ENCODE measurements around the gene SMAD6. TPM values are rescaled to one million over a fixed set of nuclear protein-coding genes. Genes with fewer than 3 reads are reported as not detected.
A peak's percentile ranks its signal among the peaks of the same experiment; 100 is the strongest.

The SMAD6 gene
- total RNA-seq, 2 donors from 2014 or later: 17.4 to 18.4 TPM

- intact Hi-C loops (cut with DNase I): loop anchor here in 1 of 2 donors (5.0 kb wide), 1 partner anchor 74 kb away; no protein-coding TSS in a partner anchor
- no peak for DNase-seq (ENCODE audit: low spot score)
Observed at GRCh38 chr15:66778314-66778665, 76.3 kb downstream of the SMAD6 start.

DNA sequence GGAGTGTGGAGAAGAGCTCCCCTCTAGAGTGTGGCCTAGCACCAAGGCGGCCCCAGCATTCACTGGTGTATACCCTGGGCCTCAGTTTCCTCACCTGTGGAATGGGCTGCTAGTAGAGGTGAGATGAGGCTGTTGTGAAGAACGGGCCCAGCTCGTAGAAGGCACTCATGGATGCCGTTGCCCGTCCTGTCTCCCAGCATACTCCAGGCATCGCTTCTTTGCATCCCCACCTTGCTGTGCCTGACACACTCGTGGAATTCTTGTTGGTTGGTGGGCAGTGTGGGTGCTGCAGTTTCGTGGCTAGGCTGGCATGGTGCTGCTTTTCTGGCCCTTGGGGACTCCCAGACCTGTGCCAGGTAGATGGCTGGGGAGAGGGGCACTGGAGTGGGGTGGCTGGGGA, 76.7 kb downstream of the SMAD6 start:
- peak; percentile 80 for DNase-seq (ENCODE audit: low spot score)
- intact Hi-C loops (cut with DNase I): loop anchor here in 1 of 2 donors (5.0 kb wide), 1 partner anchor 74 kb away; no protein-coding TSS in a partner anchor

DNA sequence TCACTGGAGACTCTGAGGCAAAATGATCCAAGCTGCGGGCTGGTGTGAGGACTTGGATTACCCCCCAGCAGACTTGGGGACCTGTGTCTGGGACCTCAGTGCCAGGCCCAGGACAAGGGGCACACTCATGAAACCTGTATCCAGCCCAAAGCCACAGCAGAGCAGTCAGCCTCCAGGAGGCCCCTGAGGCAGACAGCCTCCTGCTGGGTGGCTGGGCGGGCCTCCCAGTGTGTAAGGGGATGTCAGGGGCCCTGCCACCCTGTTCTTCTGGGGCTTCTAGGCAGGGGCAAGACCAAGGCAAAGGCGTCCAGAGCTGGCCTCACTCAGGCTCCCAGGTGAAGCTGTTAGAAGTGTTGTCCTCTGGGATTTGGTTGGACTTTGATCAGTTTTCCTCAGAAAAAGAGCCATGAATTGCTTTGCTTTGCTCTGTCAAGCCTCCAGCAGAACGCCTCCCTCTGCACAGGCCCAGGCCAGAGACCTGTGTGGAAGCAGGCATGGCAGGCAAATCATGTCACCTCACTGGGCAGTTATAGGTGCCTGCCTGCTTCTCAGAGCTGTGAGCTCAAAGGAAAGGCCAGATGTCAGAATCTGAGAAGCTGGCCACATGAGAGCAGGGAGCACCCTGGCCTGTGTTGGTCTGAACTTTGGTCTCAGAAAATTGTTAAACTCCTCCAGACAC, 77.4 kb downstream of the SMAD6 start:
- DNase-seq (ENCODE audit: low spot score): peak; percentile 53
- intact Hi-C loops (cut with DNase I): loop anchor here in 1 of 2 donors (5.0 kb wide), 1 partner anchor 73 kb away; no protein-coding TSS in a partner anchor

DNA sequence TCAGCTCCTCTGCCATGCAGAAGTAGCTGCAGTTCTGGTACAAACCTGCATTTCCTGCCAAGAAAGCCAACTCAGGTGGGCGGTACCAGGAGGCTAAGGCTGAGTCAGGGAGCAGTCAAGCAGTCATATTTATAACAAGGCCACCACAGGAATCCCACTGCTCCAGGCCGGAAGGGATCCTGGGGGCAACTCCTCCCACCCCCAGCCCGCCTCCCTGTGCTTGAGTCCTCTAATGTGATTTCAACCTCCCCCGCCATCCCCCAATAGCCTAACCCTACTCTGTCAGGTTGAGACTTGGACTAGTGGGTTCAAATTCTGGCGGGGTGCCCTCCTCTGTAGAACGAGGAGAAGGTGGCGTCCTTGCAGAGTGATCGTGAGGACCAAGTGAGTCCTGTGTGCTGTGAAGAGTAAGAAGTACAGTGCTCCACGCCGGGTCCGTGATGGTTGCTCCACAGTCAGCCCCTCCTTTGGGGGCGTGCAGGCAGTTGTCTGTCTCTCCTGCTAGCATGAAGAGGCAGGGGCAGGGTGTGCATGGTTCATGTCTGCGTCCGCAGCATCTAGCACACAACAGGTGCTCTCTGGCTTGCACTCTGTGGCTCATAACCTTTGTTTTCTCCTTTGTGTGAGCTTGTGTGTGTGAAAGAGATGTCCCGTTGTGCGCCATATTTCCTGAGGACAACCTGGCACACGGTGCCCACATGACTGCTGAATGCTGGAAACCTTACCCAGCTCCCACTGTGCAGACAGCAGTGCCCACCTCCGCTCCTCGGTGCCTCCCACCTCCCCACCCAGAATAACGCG, 78.3 kb downstream of the SMAD6 start:
- intact Hi-C loops (cut with DNase I): no loop called here
- peak; percentile 71 for DNase-seq (ENCODE audit: low spot score)

GRCh38 chr15:66780973-66781718, 79.1 kb downstream of the SMAD6 start:
- intact Hi-C loops (cut with DNase I): no loop called here
- DNase-seq (ENCODE audit: low spot score): peak; percentile 81

GRCh38 chr15:66782785-66783184, 80.7 kb downstream of the SMAD6 start:
- intact Hi-C loops (cut with DNase I): no loop called here
- peak; percentile 53 for DNase-seq (ENCODE audit: low spot score)

GRCh38 chr15:66783314-66783713, 81.3 kb downstream of the SMAD6 start:
- DNase-seq (ENCODE audit: low spot score): no peak
- intact Hi-C loops (cut with DNase I): no loop called here

DNA sequence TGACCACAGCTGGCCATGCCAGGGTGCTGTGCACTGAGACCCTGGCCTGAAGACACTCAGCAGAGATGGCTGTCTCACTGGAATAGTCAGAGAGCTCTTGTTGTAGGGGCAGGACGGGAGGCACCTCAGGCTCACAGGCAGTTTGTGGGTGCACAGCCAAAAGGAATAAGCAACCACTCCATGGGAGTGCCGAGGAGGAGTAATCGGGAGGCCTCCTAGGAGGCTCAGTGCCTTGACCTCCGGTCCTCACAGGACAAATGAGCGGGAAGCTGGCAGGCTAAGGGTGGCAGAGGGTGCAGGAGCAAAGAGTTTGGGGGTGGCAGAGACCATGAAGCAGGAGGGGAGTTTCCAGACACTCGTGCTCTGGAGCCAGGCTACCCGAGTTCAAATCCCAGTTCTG, 81.7 kb downstream of the SMAD6 start:
- intact Hi-C loops (cut with DNase I): no loop called here
- DNase-seq (ENCODE audit: low spot score): peak; percentile 42

DNA sequence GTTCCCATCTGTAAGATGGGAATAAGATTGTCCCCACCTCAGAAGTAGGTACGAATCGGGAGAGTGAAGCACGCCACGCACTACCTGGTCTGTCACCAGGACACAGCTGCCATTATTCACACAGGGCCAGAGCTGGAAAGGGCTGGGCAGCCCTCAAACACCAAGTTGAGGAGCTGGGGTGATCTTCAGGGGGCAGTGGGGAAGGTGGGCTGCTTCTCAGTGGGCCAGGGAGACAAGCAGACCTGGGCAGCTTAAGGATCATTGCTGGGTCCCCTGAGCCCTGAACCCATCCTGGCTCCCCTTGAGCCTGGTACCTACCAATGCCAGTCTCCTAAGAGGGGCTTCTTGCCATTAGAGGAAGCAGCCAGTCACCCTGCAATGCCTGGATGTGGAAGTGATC, 82.1 kb downstream of the SMAD6 start:
- intact Hi-C loops (cut with DNase I): no loop called here
- DNase-seq (ENCODE audit: low spot score): no peak

DNA sequence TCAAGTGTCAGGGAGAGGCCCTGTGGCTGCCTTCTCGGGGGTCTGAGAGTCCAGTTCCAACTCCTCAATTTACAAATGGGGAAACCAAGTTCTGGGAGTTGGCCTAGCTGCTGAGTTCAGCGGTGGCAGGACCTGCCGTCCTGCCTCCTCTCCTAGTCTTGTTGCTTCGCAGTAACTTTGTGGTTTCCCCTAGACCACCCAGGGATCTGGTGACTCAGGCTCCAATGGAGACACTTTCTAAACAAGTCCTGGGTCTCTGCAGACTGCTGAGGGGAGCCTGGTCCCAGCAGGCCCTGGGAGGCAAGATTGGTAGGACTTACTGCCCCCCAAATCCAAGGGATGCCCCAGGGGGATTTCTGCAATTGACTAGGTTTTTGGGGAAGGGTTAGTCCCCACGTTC, 83.6 kb downstream of the SMAD6 start:
- intact Hi-C loops (cut with DNase I): loop anchor here (5.0 kb wide), 2 partner anchors 67 to 1377 kb away; no protein-coding TSS in a partner anchor
- no peak for DNase-seq (ENCODE audit: low spot score)

- DNase-seq (ENCODE audit: low spot score): no peak
- intact Hi-C loops (cut with DNase I): loop anchor here (5.0 kb wide), 2 partner anchors 66 to 1376 kb away; no protein-coding TSS in a partner anchor
Observed at GRCh38 chr15:66786222-66786621, 84.2 kb downstream of the SMAD6 start.

DNA sequence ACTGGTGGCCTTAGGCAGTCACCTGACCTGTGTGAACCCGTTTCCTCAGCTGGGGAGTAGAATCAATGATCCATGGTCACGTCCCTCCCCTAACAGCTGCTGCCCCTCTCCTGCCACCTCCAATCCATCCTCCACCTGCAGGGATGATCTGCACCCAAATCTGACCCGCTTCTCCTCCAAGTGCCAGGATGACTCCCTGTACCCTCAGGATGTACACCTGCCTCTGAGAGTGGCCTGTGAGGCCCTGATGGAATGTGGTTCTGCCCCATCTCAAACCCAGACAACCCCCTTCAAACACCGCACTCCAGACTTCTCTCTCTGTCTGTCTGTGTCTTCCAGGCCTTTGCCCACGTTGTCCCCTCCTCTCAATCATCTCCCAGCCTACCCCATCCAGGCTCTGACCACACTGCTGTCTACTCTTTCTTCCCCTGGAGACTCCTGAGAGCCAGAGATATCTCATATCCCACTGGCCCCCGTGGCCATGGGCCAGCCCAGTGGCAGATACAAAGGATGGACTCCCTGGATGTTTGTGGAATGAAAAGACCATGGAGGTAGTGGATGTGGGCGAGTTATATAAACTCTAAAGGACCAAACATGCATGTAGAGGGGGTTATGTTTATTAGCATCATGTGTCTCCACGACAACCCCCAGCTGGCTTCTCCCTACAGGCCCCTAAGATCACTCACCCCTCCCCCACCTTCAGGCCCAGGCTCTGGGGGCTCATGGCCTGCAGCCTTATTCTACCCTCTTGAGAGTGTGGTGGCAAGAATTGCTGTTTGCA, 84.9 kb downstream of the SMAD6 start:
- intact Hi-C loops (cut with DNase I): loop anchor here (5.0 kb wide), 2 partner anchors 65 to 1375 kb away; no protein-coding TSS in a partner anchor
- DNase-seq (ENCODE audit: low spot score): no peak

DNA sequence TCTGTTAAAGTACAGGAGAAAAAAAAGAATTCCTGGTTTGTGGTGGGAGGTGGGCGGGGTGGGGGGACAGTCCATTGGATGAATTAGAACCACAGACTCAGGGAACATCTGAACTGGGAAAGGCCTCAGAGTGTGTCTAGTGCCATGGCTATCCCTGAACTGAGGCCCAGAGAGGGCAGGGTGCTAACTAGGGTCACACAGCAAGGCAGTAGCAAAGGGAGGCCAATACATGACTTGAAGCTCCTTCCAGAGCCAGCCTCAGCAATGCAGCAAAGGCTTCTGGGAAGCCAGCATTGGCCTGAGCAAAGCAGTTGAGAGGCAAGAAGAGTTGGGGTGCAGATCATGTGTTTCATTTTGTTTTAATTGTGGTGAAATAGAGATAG, 85.4 kb downstream of the SMAD6 start:
- DNase-seq (ENCODE audit: low spot score): no peak
- intact Hi-C loops (cut with DNase I): loop anchor here (5.0 kb wide), 2 partner anchors 65 to 1375 kb away; no protein-coding TSS in a partner anchor

DNA sequence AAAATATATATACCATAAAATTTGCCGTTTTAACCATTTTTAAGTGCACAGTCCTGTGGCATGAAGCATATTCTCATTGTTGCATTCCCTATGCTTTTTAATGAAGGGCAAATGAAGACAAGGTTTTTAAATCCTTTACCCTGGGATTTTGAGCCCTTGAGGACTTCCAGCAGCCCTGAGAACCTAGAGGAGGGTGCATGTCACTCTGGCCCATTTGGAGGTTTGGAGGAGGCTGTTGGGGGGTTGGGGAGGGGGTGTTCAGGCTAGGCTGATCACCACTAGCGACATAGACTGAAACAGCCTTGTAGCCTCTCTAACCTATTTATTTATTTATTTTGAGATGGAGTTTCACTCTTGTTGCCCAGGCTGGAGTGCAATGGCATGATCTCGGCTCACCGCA, 86.0 kb downstream of the SMAD6 start:
- DNase-seq (ENCODE audit: low spot score): no peak
- intact Hi-C loops (cut with DNase I): loop anchor here (5.0 kb wide), 2 partner anchors 64 to 1374 kb away; no protein-coding TSS in a partner anchor

DNA sequence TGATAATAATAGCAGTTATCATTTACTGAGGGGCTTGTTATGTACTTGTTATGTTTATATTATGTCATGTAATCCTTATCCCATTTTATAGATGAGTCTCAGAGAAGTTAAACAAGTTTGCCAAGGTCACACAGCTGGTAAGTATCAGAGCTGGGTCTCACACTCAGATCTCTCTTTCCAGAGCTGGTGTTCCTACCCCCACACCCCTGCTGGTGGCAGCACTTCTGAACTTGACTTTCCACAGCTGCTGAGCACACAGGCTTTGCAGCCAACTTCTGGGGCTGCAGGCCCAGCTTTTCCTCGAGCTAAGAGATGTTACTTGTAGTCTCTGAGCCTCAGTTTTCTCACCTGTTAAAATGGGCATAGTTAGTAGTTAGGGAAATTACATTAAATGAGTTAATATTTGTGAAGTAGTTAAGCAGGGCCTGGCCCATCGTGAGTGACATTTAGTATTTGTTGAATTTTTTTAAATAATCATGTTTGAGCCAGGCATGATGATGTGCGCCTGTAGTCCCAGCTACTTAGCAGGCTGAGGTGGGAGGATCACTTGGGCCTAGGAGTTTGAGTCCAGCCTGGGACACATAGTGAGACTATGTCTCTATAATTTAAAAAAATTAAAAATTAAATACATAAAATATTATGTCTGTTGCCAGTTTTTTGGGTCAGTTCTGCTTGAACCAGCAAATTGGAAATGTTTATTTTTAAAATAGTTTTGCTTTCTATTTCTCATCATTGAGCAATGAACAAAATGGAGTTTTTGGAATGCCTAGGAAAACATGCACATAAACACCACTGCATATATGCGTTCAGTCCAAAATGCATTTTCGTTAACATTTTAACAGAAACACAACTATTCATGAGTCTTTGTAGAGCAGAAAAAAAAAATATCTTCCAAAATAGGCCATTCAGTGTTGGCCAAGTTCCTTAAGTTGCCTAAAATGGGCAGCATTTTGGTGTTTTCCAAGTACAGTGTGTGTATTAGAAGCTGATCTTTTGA, 87.3 kb downstream of the SMAD6 start:
- intact Hi-C loops (cut with DNase I): loop anchor here (5.0 kb wide), 2 partner anchors 63 to 1373 kb away; no protein-coding TSS in a partner anchor
- no peak for DNase-seq (ENCODE audit: low spot score)

- no peak for DNase-seq (ENCODE audit: low spot score)
Observed at GRCh38 chr15:66795851-66796250, 93.8 kb downstream of the SMAD6 start.

GRCh38 chr15:66796343-66796742, 94.3 kb downstream of the SMAD6 start:
- no peak for DNase-seq (ENCODE audit: low spot score)
- intact Hi-C loops (cut with DNase I): no loop called here

More at GRCh38 chr15:66795851-66796250, 93.8 kb downstream of the SMAD6 start:
- intact Hi-C loops (cut with DNase I): no loop called here

GRCh38 chr15:66797921-66798320, 95.9 kb downstream of the SMAD6 start:
- intact Hi-C loops (cut with DNase I): no loop called here
- DNase-seq (ENCODE audit: low spot score): no peak

Data from posterior vena cava (tissue), 2 donors.